ENCODE data around the gene ZNF292. TPM values are rescaled to one million over a fixed set of nuclear protein-coding genes. Genes with fewer than 3 reads are reported as not detected.
"Not testable (repeated sequence)": the region's sequence is repeated elsewhere in the genome, so short reads cannot be mapped to it uniquely, and the experiment has no call there.

The ZNF292 gene
- total RNA-seq, 1 donor from 2014 or later, result 28.2 TPM

GRCh38 chr6:87152526-87152955 is 2.8 kb upstream of the ZNF292 start:
- no peaks in the 10 kb centered on the region for H3K9me3 ChIP-seq (replicated peaks)
- no peaks in the 10 kb centered on the region for H3K27me3 ChIP-seq (ENCODE audit: low read depth)
- peak overlapping the region; percentile 79 for H3K4me3 ChIP-seq
- DNase-seq, result no peak
- intact Hi-C loops (cut with micrococcal nuclease), result loop anchor here (10.0 kb wide), 1 partner anchor 62 kb away; no protein-coding TSS in a partner anchor
- TF ChIP-seq CTCF (IDR thresholded peaks at IDR 0.05; ENCODE audit: borderline replicate concordance), result no peak
- peaks cover 63% of the 10 kb centered on the region for H3K4me1 ChIP-seq
- H3K36me3 ChIP-seq, result no peaks in the 10 kb centered on the region
- peak overlapping the region; percentile 95 for H3K27ac ChIP-seq (replicated peaks)

GRCh38 chr6:87154641-87154992 is 748 bp upstream of the ZNF292 start:
- Histone ChIP-seq H3K9me3 (replicated peaks) (no peaks in the 10 kb centered on the region), H3K4me1 (peaks cover 80% of the 10 kb centered on the region), H3K27ac (replicated peaks) (peak overlapping the region; percentile 95), H3K27me3 (ENCODE audit: low read depth) (no peaks in the 10 kb centered on the region), H3K36me3 (no peaks in the 10 kb centered on the region), H3K4me3 (peak overlapping the region; percentile 82)
- no peak for DNase-seq
- intact Hi-C loops (cut with micrococcal nuclease), result loop anchor here (10.0 kb wide), 1 partner anchor 60 kb away; no protein-coding TSS in a partner anchor
- no peak for TF ChIP-seq CTCF (IDR thresholded peaks at IDR 0.05; ENCODE audit: borderline replicate concordance)

- Histone ChIP-seq H3K27ac (replicated peaks) (peak overlapping the region; percentile 95), H3K27me3 (ENCODE audit: low read depth) (no peaks in the 10 kb centered on the region), H3K4me3 (peak overlapping the region; percentile 82), H3K4me1 (peaks cover 93% of the 10 kb centered on the region), H3K36me3 (no peaks in the 10 kb centered on the region), H3K9me3 (replicated peaks) (no peaks in the 10 kb centered on the region)
- intact Hi-C loops (cut with micrococcal nuclease), result loop anchor here (10.0 kb wide), 1 partner anchor 59 kb away; no protein-coding TSS in a partner anchor
- peak; percentile 43 for DNase-seq
- TF ChIP-seq CTCF (IDR thresholded peaks at IDR 0.05; ENCODE audit: borderline replicate concordance), result no peak
Observed at GRCh38 chr6:87155842-87156815, 764 bp downstream of the ZNF292 start.

GRCh38 chr6:87157596-87157995 is 2.2 kb downstream of the ZNF292 start:
- not testable (repeated sequence) for H3K27ac ChIP-seq (replicated peaks); DNase-seq; H3K9me3 ChIP-seq (replicated peaks); H3K27me3 ChIP-seq (ENCODE audit: low read depth); H3K36me3 ChIP-seq
- intact Hi-C loops (cut with micrococcal nuclease), result loop anchor here (10.0 kb wide), 1 partner anchor 57 kb away; no protein-coding TSS in a partner anchor
- peak overlapping the region; percentile 82 for H3K4me3 ChIP-seq
- H3K4me1 ChIP-seq, result peaks cover 90% of the 10 kb centered on the region

GRCh38 chr6:87161299-87161698 is 5.9 kb downstream of the ZNF292 start:
- H3K27ac ChIP-seq (replicated peaks), result no peak overlapping the region
- H3K36me3 ChIP-seq, result no peaks in the 10 kb centered on the region
- no peak for TF ChIP-seq CTCF (IDR thresholded peaks at IDR 0.05; ENCODE audit: borderline replicate concordance)
- no peak overlapping the region for H3K4me3 ChIP-seq
- no peak for DNase-seq
- intact Hi-C loops (cut with micrococcal nuclease), result no loop called here
- H3K9me3 ChIP-seq (replicated peaks), result no peaks in the 10 kb centered on the region
- H3K4me1 ChIP-seq, result peaks cover 85% of the 10 kb centered on the region
- no peaks in the 10 kb centered on the region for H3K27me3 ChIP-seq (ENCODE audit: low read depth)

GRCh38 chr6:87164004-87164403 is 8.6 kb downstream of the ZNF292 start:
- peaks cover 69% of the 10 kb centered on the region for H3K4me1 ChIP-seq
- no peaks in the 10 kb centered on the region for H3K36me3 ChIP-seq
- DNase-seq, result no peak
- intact Hi-C loops (cut with micrococcal nuclease), result no loop called here
- TF ChIP-seq CTCF (IDR thresholded peaks at IDR 0.05; ENCODE audit: borderline replicate concordance), result no peak
- H3K27ac ChIP-seq (replicated peaks), result no peak overlapping the region
- H3K4me3 ChIP-seq, result no peak overlapping the region
- no peaks in the 10 kb centered on the region for H3K9me3 ChIP-seq (replicated peaks)
- H3K27me3 ChIP-seq (ENCODE audit: low read depth), result no peaks in the 10 kb centered on the region
